ENCODE data around the gene U2AF1L4. TPM values are rescaled to one million over a fixed set of nuclear protein-coding genes. Genes with fewer than 3 reads are reported as not detected.

U2AF1L4 gene
- total RNA-seq, 1 donor from 2014 or later = 24.9 TPM

- TF ChIP-seq CTCF (IDR thresholded peaks at IDR 0.05; ENCODE audit: borderline replicate concordance) = no peak
- Histone ChIP-seq H3K27me3 (ENCODE audit: low read depth) (peaks cover 6% of the 10 kb centered on the region), H3K4me1 (no peaks in the 10 kb centered on the region), H3K9me3 (replicated peaks) (no peaks in the 10 kb centered on the region), H3K4me3 (no peak overlapping the region), H3K27ac (replicated peaks) (no peak overlapping the region), H3K36me3 (no peaks in the 10 kb centered on the region)
- intact Hi-C loops (cut with micrococcal nuclease) = no loop called here
- DNase-seq = no peak
Measured at GRCh38 chr19:35787227-35787799, 42.1 kb upstream of the U2AF1L4 start.

GRCh38 chr19:35786299-35787160 is 41.3 kb upstream of the U2AF1L4 start:
- intact Hi-C loops (cut with micrococcal nuclease) = no loop called here

GRCh38 chr19:35785339-35785627 is 40.1 kb upstream of the U2AF1L4 start:
- Histone ChIP-seq H3K9me3 (replicated peaks) (no peaks in the 10 kb centered on the region), H3K27ac (replicated peaks) (no peak overlapping the region), H3K27me3 (ENCODE audit: low read depth) (no peaks in the 10 kb centered on the region), H3K36me3 (peaks cover 11% of the 10 kb centered on the region), H3K4me3 (no peak overlapping the region), H3K4me1 (no peaks in the 10 kb centered on the region)
- DNase-seq = no peak
- intact Hi-C loops (cut with micrococcal nuclease) = no loop called here
- no peak for TF ChIP-seq CTCF (IDR thresholded peaks at IDR 0.05; ENCODE audit: borderline replicate concordance)

More at GRCh38 chr19:35786299-35787160, 41.3 kb upstream of the U2AF1L4 start:
- H3K36me3 ChIP-seq = no peaks in the 10 kb centered on the region
- H3K4me1 ChIP-seq = no peaks in the 10 kb centered on the region
- H3K4me3 ChIP-seq = no peak overlapping the region
- DNase-seq = no peak
- no peaks in the 10 kb centered on the region for H3K27me3 ChIP-seq (ENCODE audit: low read depth)
- H3K27ac ChIP-seq (replicated peaks) = no peak overlapping the region
- no peaks in the 10 kb centered on the region for H3K9me3 ChIP-seq (replicated peaks)
- TF ChIP-seq CTCF (IDR thresholded peaks at IDR 0.05; ENCODE audit: borderline replicate concordance) = no peak

GRCh38 chr19:35784503-35785338 is 39.5 kb upstream of the U2AF1L4 start:
- no peak for DNase-seq
- intact Hi-C loops (cut with micrococcal nuclease) = no loop called here
- Histone ChIP-seq H3K36me3 (peaks cover 15% of the 10 kb centered on the region), H3K27me3 (ENCODE audit: low read depth) (no peaks in the 10 kb centered on the region), H3K4me1 (no peaks in the 10 kb centered on the region), H3K4me3 (no peak overlapping the region), H3K9me3 (replicated peaks) (no peaks in the 10 kb centered on the region), H3K27ac (replicated peaks) (no peak overlapping the region)
- TF ChIP-seq CTCF (IDR thresholded peaks at IDR 0.05; ENCODE audit: borderline replicate concordance) = no peak
